Mucosa of rectum (tissue), 2 donors: ENCODE results near the gene ACOXL.
"Not testable (repeated sequence)": the region's sequence is repeated elsewhere in the genome, so short reads cannot be mapped to it uniquely, and the experiment has no call there.

Experiments used
- H3K27ac ChIP-seq, 2 donors: one replicate each; pipeline ENCODE4 v1.7.0; 2013; ENCODE audit warnings: inconsistent platforms in 2 of 2, low read depth in 2 of 2, low read length in 2 of 2
- H3K27me3 ChIP-seq, 2 donors: one replicate each; pipeline ENCODE4 v1.7.0; 2013; ENCODE audit warnings: low read length in 2 of 2; ENCODE audit not compliant: control insufficient read depth in 2 of 2, insufficient read depth in 2 of 2
- H3K36me3 ChIP-seq, 2 donors: one replicate each; pipeline ENCODE4 v1.7.0; 2013; ENCODE audit warnings: low read length in 2 of 2; ENCODE audit not compliant: control insufficient read depth in 2 of 2, insufficient read depth in 2 of 2
- H3K4me1 ChIP-seq, 2 donors: one replicate each; pipeline ENCODE4 v1.7.0; 2013; ENCODE audit warnings: low read length in 2 of 2, mild to moderate bottlenecking in 1 of 2; ENCODE audit not compliant: control insufficient read depth in 2 of 2, insufficient read depth in 2 of 2
- H3K4me3 ChIP-seq, 2 donors: one replicate each; pipeline ENCODE4 v1.7.0; 2013; ENCODE audit warnings: low read length in 2 of 2
- H3K9ac ChIP-seq, 2 donors: one replicate each; pipeline ENCODE4 v1.7.0; 2013; ENCODE audit warnings: low read length in 2 of 2, low read depth in 1 of 2, mild to moderate bottlenecking in 1 of 2
- H3K9me3 ChIP-seq, 2 donors: one replicate each; pipeline ENCODE4 v1.7.0; 2013; ENCODE audit warnings: low read length in 2 of 2; ENCODE audit not compliant: control insufficient read depth in 2 of 2
- donor health status: healthy.
- donor health status: Normal muscosa, but diverticular disease.

Gene ACOXL

DNA sequence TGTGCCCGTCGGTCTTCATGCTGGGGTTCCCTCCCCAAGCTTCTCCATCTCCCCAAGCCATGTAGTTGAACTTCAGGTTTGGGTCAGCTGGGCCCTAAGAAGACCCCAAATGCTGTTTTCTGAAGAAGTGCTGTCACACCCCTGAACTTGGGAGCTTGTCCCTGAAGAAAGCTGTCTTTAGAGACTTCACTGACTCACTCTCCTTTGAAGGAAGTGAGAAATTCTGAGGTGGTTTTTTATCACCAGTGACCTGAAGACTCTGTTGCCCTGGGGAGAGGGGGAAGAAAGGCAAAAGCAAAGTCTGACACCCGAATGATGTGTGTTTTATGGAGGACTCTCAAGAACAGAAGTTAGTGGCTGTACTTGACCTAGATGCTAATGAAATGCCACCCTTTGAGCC is 304.8 kb downstream of the ACOXL start:
- Histone ChIP-seq H3K9ac (no peak overlapping the region), H3K36me3 (no peaks in the 10 kb centered on the region), H3K4me3 (no peak overlapping the region), H3K27ac (no peak overlapping the region), H3K9me3 (no peaks in the 10 kb centered on the region), H3K4me1 (peaks cover 20% of the 10 kb centered on the region in 2 donors), H3K27me3 (no peaks in the 10 kb centered on the region)

DNA sequence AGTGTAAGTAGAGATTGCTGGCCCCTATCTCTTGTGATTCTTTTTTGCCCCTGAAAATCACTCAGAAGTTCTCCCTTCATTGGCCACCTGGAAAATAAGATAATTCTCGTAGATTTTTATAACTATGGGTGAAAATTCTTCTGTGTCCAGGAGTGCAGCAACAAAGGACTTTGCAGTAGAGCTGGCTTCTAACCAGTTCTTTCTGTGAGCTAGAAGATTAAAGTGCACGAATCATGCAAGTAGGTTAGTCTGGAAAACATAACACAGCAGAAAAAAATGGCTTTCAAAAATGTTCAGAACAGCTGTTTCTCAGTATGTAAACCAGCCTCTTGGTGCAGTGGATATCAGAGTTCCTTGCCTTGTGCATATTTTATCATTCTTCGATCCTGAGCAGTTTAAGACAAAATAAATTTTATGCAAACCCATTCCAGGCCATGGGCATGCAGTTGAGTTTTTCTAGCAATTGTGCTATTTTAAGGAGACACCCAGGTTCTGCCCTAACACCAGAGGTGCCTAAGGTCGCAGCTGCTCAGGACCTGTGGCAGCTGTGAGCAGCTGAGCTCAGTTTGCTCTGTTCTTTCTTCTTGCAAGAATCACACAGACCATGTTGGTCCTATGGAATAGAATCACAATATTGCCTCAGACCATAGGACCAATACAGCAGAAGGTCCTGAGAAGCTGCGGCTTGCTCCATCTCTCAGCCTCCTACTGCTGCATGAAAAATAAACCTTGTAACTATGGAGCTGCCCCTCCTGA is 307.4 kb downstream of the ACOXL start:
- no peaks in the 10 kb centered on the region for H3K9me3 ChIP-seq
- H3K27ac ChIP-seq, result no peak overlapping the region
- peaks cover 0 to under 1% of the 10 kb centered on the region in 2 donors for H3K4me1 ChIP-seq
- H3K9ac ChIP-seq, result no peak overlapping the region
- no peaks in the 10 kb centered on the region for H3K36me3 ChIP-seq
- H3K27me3 ChIP-seq, result no peaks in the 10 kb centered on the region
- H3K4me3 ChIP-seq, result no peak overlapping the region

DNA sequence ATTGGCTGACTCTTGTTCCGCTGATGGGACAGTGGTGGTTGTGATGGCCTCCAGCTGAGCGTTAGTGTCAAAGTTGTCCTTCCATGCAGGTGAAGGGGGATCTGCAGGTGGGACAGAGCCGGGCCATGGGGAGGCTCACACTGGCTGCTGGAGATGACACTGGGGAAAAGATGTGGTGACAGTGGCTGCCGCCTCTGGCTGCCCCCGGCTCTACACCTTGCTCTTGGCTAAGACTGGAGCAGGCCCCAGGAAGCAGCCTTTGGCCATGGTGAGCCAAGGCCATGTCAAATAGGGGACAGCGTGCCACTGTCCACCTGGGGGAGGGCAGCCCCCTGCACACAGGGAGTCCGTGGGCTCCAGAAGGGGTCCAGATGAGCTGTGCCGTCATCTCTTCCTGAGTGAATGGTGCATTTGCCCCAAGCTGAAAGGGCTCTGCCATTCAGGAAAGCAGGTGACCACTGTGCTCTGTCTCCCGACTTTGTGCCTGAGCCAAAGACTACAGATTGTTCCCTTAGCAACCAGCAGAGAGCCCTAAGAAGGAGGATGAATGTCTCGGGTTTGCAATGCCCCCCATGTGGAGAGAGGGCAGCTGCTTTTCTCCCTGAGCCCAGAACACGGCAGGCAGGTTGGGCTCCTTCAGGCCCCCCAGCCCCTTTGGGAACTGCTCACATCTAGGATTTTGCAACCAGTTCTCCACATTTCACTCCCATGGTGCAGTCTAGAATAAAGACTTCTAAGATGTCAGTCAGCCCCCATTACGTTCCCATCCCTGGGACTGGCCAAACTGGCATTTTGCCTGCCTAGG is 309.2 kb downstream of the ACOXL start:
- Histone ChIP-seq H3K4me1 (no peaks in the 10 kb centered on the region), H3K36me3 (no peaks in the 10 kb centered on the region), H3K27me3 (no peaks in the 10 kb centered on the region), H3K9ac (no peak overlapping the region), H3K4me3 (no peak overlapping the region), H3K9me3 (no peaks in the 10 kb centered on the region), H3K27ac (no peak overlapping the region)

DNA sequence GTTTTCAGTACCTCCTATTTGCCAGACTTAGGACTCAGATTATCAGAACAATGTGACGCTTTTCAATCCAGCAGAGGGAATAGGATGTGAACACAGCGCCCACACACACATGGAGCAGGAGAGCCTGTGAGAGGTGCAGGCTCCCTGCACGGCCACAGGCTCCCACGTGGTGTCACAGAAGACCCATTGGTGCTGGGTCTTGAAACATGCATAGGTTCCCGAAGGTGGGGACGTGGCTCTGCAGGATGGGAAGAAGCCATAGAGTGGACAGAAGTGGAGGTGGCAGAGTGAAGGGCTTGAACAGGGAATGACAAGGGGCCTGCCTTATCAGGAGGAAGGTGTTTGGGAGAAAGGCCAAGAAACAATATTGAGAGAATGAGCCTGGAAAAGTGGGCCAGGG is 309.9 kb downstream of the ACOXL start:
- Histone ChIP-seq H3K27me3 (no peaks in the 10 kb centered on the region), H3K9me3 (no peaks in the 10 kb centered on the region), H3K4me3 (no peak overlapping the region), H3K9ac (no peak overlapping the region), H3K4me1 (no peaks in the 10 kb centered on the region), H3K27ac (no peak overlapping the region), H3K36me3 (no peaks in the 10 kb centered on the region)

DNA sequence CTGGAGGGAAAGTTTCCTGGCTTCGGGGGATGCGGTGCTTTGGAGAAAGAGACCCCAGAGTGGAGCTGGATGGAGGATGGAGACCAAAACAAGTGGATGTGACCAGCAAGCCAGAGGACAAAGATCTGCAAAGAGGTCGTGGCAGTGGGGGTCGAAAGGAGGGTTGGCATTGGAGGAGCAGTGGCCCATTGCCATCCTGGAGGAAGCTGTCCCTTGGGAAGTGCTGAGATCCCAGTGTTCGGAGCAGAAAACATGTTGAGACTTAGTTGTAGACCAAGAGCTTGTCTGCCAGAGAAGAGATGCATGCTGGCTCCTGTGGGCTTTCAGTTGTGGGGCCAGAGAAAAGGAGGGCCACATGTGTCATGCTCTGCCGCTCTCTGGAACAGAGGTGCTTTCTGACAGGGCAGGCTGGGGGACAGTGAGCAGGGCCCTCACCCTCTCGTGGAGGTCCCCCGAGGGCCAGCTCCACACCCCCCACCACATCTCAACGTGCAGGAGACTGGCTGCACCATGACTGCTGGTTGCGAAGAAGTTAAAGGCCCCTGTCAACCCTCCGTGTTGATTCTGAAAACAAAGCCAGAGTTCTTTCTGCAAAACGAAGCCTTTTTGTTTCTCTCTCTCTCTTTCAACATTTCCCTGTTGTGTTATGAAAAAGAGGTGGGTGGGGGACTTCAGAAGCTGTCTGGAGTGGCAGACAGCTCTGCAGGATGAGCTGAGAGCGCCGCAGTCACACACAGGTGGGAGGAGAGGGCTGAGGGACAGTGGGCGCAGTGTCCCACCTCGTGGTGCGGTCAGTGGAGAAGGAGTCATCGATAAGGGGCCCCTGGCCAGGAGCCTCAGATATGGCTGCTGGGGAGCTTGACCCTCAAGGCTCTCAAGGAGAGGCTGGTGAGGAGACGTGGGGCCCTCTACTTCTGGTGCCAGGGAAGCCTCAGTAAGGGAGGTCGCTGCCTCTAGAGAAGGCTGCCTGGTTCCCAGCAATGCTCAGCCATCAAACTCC is 310.7 kb downstream of the ACOXL start:
- H3K4me1 ChIP-seq, result no peaks in the 10 kb centered on the region
- H3K9me3 ChIP-seq, result no peaks in the 10 kb centered on the region
- no peaks in the 10 kb centered on the region for H3K36me3 ChIP-seq
- no peak overlapping the region for H3K27ac ChIP-seq
- H3K4me3 ChIP-seq, result no peak overlapping the region
- no peak overlapping the region for H3K9ac ChIP-seq
- no peaks in the 10 kb centered on the region for H3K27me3 ChIP-seq

DNA sequence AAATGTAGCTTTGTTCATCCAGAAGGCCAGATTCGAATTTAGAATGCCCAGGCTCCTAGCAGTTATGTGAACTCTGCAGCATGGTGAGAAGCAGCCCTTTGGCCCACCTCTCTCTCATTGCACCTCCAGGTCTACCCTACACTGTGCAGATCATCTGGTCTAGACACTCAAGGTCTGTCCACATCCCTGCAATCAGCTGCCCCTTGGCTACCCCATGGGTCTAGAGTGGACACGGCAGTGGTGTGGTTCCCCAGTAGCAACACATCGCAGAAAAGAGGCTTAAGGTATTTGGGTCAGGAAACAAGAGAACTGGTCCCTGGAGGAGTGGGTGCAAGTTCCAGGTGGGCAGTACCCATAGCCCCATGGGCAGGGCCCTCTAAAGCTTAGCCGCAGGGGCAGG is 311.7 kb downstream of the ACOXL start:
- Histone ChIP-seq H3K9ac (no peak overlapping the region), H3K27ac (no peak overlapping the region), H3K36me3 (no peaks in the 10 kb centered on the region), H3K27me3 (no peaks in the 10 kb centered on the region), H3K4me1 (peaks cover 0 to under 1% of the 10 kb centered on the region in 2 donors), H3K4me3 (no peak overlapping the region), H3K9me3 (no peaks in the 10 kb centered on the region)

DNA sequence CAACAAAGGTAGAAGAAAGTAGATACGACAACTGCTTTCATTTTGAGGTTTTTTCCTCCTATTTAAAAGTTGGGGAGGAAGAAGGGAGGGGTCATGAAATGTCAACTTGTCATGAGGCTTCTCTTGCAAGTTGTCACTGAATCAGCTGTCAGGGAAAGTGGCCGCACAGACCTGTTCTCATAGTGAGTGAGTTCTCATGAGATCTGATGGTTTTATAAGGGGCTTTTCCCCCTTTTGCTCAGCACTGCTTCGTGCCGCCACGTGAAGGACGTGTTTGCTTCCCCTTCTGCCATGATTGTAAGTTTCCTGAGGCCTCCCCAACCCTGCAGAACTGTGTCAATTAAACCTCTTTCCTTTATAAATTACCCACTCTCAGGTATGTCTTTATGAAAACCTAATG is 312.9 kb downstream of the ACOXL start:
- H3K4me1 ChIP-seq, H3K4me3 ChIP-seq, H3K9me3 ChIP-seq, H3K27me3 ChIP-seq, H3K9ac ChIP-seq, H3K27ac ChIP-seq, H3K36me3 ChIP-seq: not testable (repeated sequence)

DNA sequence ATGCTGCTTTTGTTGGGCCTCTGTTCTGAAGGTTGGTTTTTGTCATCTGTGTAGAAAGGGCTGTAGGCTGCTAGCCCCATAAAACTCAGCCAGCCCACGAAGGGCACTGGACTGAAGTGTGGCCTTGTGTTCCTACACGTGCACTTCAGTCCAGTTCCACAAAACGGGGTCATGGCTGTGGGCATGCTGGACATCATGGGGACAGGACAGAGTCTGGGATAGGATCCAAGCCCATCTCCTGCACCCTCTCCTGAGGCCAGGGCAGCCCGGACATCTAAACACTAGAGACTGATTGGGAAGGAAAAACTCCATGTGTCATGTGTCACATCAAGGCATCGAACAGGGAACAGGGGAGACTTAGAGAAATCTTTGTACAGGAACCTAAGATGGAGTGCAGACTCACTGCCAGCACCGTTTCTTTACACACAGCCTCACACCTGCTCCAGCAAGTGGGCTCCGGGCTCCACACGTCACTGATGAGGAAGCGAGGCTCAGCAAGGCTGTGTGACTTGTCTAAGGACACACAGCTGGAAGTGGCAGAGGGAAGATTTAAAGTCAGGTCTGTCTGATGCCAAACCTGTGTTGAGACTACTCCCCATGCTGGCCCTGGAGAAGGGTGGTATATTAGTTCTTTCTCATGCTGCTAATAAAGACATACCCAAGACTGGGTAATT is 313.5 kb downstream of the ACOXL start:
- Histone ChIP-seq H3K9me3 (no peaks in the 10 kb centered on the region), H3K4me1 (peaks cover 9% of the 10 kb centered on the region in 2 donors), H3K4me3 (no peak overlapping the region), H3K9ac (no peak overlapping the region), H3K27ac (no peak overlapping the region), H3K27me3 (no peaks in the 10 kb centered on the region), H3K36me3 (no peaks in the 10 kb centered on the region)

DNA sequence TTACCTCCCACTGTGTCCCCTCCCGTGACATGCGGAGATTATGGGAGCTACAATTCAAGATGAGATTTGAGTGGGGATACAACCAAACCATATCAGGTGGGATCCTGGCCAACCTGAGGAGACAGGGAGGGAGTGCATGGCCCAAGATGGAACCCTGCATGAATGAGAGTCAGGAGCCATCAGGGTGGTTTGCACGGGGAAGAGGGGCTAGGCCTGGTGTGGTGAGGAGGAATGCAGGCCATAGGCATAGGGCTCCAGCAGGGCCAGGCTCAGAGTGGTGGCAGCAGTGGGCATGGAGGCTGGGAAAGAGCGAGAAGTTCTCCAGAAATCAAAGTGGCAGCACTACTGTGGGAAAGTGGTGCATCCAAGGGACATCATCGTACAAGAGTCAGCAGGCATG is 314.3 kb downstream of the ACOXL start:
- H3K27me3 ChIP-seq, result no peaks in the 10 kb centered on the region
- H3K36me3 ChIP-seq, result no peaks in the 10 kb centered on the region
- no peak overlapping the region for H3K4me3 ChIP-seq
- no peak overlapping the region for H3K9ac ChIP-seq
- H3K9me3 ChIP-seq, result no peaks in the 10 kb centered on the region
- no peak overlapping the region for H3K27ac ChIP-seq
- H3K4me1 ChIP-seq, result peaks cover 9% of the 10 kb centered on the region in 2 donors
